Measurements from ENCODE around the gene IER3. TPM values are rescaled to one million over a fixed set of nuclear protein-coding genes. Genes with fewer than 3 reads are reported as not detected.

IER3 gene
- total and polyA plus RNA-seq, 2 of the 13 experiments (the other 11 are each of a cell fraction or from before 2014, with no cell fraction given), result 51.1 to 131 TPM

DNA sequence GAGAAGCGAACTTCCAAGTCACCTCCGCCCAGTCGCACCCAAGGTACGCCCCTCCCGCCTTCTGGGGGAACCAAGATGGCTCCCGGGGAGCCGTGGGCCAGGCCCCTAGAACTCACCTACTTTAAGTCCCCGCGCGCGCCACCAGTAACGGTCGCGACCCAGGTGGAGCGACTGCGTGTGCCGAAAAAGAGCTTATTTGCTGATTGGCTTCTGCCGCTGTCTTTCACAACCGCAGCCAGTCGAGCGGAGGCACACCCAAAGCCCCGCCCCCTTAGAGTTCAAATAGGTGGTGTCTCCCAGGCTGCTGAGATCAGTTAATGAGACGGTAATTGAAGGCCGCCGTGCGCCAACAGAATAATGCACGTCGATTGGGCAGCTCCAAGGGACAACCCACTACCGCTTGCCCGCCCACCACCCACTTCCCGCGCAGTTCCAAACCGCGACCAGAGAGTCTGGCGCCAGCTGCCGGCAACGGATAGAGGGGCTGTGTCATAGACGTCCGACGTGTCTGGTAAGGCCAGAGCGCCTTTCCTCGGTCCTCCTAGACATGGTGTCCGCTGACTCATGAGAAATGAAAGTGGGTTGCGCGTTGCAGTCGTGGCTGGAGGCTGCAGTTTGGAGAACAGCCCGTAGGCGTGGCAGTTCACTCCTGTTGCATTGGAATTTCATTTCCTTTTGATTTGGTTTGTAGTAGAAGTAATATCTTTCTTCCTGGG is 27.1 kb downstream of the IER3 start, which contains the start of gene MDC1 (continued):
- TF ChIP-seq, protein P1, sequence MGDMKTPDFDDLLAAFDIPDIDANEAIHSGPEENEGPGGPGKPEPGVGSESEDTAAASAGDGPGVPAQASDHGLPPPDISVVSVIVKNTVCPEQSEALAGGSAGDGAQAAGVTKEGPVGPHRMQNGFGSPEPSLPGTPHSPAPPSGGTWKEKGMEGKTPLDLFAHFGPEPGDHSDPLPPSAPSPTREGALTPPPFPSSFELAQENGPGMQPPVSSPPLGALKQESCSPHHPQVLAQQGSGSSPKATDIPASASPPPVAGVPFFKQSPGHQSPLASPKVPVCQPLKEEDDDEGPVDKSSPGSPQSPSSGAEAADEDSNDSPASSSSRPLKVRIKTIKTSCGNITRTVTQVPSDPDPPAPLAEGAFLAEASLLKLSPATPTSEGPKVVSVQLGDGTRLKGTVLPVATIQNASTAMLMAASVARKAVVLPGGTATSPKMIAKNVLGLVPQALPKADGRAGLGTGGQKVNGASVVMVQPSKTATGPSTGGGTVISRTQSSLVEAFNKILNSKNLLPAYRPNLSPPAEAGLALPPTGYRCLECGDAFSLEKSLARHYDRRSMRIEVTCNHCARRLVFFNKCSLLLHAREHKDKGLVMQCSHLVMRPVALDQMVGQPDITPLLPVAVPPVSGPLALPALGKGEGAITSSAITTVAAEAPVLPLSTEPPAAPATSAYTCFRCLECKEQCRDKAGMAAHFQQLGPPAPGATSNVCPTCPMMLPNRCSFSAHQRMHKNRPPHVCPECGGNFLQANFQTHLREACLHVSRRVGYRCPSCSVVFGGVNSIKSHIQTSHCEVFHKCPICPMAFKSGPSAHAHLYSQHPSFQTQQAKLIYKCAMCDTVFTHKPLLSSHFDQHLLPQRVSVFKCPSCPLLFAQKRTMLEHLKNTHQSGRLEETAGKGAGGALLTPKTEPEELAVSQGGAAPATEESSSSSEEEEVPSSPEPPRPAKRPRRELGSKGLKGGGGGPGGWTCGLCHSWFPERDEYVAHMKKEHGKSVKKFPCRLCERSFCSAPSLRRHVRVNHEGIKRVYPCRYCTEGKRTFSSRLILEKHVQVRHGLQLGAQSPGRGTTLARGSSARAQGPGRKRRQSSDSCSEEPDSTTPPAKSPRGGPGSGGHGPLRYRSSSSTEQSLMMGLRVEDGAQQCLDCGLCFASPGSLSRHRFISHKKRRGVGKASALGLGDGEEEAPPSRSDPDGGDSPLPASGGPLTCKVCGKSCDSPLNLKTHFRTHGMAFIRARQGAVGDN (CRISPR knock-in tag; IDR thresholded peaks at IDR 0.05), result peak; percentile 94
- TF ChIP-seq ZNF367 (CRISPR knock-in tag; IDR thresholded peaks at IDR 0.05; ENCODE audit: borderline replicate concordance) (0 out of 2 replicates have a peak, but pooled peaks have one; percentile 36), SOX13 (IDR thresholded peaks at IDR 0.05) (no peak), SOX13 (CRISPR knock-in tag; conservative IDR thresholded peaks at IDR 0.05 in 1 of 2, IDR thresholded peaks at IDR 0.05 in 1 of 2) (peak in 1 of 2 experiments; percentile 83; a peak in 2 of 4 replicates), ZNF674 (CRISPR knock-in tag; IDR thresholded peaks at IDR 0.05; ENCODE audit: low read depth) (no peak), SNAI1 (CRISPR knock-in tag; IDR thresholded peaks at IDR 0.05; ENCODE audit: borderline replicate concordance) (no peak), ZNF614 (CRISPR knock-in tag; IDR thresholded peaks at IDR 0.05; ENCODE audit: borderline replicate concordance) (peak; percentile 93; the same call in 1 of the 2 replicates), ZSCAN25 (CRISPR knock-in tag; IDR thresholded peaks at IDR 0.05) (peak; percentile 63; the same call in 1 of the 2 replicates), FOXM1 (CRISPR knock-in tag; IDR thresholded peaks at IDR 0.05) (0 out of 2 replicates have a peak, but pooled peaks have one; percentile 8), SIN3B (IDR thresholded peaks at IDR 0.05; ENCODE audit: low read length) (peak; percentile 86), ZFX (CRISPR knock-in tag; IDR thresholded peaks at IDR 0.05; ENCODE audit: low read depth) (peak; percentile 83), ZFP41 (CRISPR knock-in tag; IDR thresholded peaks at IDR 0.05; ENCODE audit: borderline replicate concordance) (peak; percentile 63; the same call in 1 of the 2 replicates), ZNF510 (CRISPR knock-in tag; IDR thresholded peaks at IDR 0.05; ENCODE audit: low read depth) (peak; percentile 95), HHEX (CRISPR knock-in tag; IDR thresholded peaks at IDR 0.05) (0 out of 2 replicates have a peak, but pooled peaks have one; percentile 35), MXI1 (IDR thresholded peaks at IDR 0.05; ENCODE audit: borderline replicate concordance, low read depth, low read length) (peak; percentile 97; the same call in 2 of the 3 replicates)
- TF ChIP-seq, protein P2, sequence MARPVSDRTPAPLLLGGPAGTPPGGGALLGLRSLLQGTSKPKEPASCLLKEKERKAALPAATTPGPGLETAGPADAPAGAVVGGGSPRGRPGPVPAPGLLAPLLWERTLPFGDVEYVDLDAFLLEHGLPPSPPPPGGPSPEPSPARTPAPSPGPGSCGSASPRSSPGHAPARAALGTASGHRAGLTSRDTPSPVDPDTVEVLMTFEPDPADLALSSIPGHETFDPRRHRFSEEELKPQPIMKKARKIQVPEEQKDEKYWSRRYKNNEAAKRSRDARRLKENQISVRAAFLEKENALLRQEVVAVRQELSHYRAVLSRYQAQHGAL (CRISPR knock-in tag; IDR thresholded peaks at IDR 0.05; ENCODE audit: not compliant biosample characterization), result no peak
- TF ChIP-seq, protein P3, sequence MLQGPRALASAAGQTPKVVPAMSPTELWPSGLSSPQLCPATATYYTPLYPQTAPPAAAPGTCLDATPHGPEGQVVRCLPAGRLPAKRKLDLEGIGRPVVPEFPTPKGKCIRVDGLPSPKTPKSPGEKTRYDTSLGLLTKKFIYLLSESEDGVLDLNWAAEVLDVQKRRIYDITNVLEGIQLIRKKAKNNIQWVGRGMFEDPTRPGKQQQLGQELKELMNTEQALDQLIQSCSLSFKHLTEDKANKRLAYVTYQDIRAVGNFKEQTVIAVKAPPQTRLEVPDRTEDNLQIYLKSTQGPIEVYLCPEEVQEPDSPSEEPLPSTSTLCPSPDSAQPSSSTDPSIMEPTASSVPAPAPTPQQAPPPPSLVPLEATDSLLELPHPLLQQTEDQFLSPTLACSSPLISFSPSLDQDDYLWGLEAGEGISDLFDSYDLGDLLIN (CRISPR knock-in tag; IDR thresholded peaks at IDR 0.05; ENCODE audit: borderline replicate concordance), result peak; percentile 99; the same call in 1 of the 2 replicates
- TF ChIP-seq, protein P4, sequence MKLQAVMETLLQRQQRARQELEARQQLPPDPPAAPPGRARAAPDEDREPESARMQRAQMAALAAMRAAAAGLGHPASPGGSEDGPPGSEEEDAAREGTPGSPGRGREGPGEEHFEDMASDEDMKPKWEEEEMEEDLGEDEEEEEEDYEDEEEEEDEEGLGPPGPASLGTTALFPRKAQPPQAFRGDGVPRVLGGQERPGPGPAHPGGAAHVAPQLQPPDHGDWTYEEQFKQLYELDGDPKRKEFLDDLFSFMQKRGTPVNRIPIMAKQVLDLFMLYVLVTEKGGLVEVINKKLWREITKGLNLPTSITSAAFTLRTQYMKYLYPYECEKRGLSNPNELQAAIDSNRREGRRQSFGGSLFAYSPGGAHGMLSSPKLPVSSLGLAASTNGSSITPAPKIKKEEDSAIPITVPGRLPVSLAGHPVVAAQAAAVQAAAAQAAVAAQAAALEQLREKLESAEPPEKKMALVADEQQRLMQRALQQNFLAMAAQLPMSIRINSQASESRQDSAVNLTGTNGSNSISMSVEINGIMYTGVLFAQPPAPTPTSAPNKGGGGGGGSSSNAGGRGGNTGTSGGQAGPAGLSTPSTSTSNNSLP (IDR thresholded peaks at IDR 0.05; ENCODE audit: low read depth, low read length), result peak; percentile 95
- TF ChIP-seq, protein P5, sequence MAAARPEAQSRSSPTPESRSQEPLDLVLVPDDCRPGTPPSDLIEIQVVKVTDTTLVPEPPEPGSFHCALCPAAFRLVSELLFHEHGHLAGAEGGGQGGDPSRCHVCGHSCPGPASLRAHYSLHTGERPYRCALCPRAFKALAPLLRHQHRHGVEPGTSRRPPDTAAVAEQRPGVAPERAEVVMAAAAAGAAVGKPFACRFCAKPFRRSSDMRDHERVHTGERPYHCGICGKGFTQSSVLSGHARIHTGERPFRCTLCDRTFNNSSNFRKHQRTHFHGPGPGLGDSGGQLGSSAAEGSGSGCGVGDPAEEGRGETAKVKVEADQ (CRISPR knock-in tag; IDR thresholded peaks at IDR 0.05; ENCODE audit: borderline replicate concordance), result peak; percentile 96; the same call in 1 of the 2 replicates
